ENCODE measurements around the gene RHPN2. TPM values are rescaled to one million over a fixed set of nuclear protein-coding genes. Genes with fewer than 3 reads are reported as not detected.

RHPN2 gene
- total and polyA plus RNA-seq, 2 of the 13 experiments (the other 11 are each of a cell fraction or from before 2014, with no cell fraction given), result 20.3 to 48.0 TPM

DNA sequence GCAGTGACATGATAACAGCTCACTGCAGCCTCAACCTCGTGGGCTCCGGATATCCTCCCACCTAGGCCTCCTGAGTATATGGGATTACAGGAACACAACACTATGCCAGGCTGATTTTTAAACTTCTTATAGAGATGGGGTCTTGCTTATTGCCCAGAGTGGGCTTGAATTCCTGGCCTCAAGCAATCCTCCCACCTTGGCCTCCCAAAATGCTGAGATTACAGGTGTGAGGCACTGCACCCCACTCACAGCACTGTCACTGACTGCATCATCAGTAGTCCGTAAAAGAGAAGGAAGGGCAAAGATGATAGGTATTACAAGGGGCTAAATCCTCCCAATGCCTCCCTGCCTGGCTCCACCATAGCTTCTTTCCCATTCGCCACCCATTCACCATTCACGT, 4.1 kb downstream of the RHPN2 start:
- DNase-seq (ENCODE audit: low spot score), result no peak
- peaks cover 0 to 2% of the 10 kb centered on the region in 2 experiments; a peak in 3 of 5 replicates for H3K36me3 ChIP-seq (replicated peaks in 1 of 2; ENCODE audit: control insufficient read depth in 1 of 2, insufficient read depth in 2 of 2, low read length in 2 of 2)
- FAIRE-seq, result no peak
- ATAC-seq, result no peak
- H4K20me1 ChIP-seq (ENCODE audit: insufficient read depth, low read length), result peaks cover 44% of the 10 kb centered on the region
- peaks cover 75% of the 10 kb centered on the region for H3K79me2 ChIP-seq (ENCODE audit: insufficient read depth, low read length)
- 91% methylated on average over 5 of the region's 5 CpGs for WGBS (ENCODE audit: low lambda C conversion rate)
- intact Hi-C loops (cut with micrococcal nuclease; ENCODE audit: unreplicated experiment), result loop anchor here (10.0 kb wide), 1 partner anchor 86 kb away; the partner anchor contains the start of genes CEP89 and FAAP24
- no peak overlapping the region for H3K27ac ChIP-seq (ENCODE audit: extremely low read length, insufficient read depth, low read length)
- peaks cover 53% of the 10 kb centered on the region for H3K4me1 ChIP-seq (ENCODE audit: insufficient read depth, low read length)
- ChIA-PET POLR2A (interaction anchor here (1.6 to 2.5 kb wide), 2 partner anchors 19 to 23 kb away, joined by 5 to 17 read pairs; no protein-coding TSS in a partner anchor), CTCF (ENCODE audit: low intra/inter-chr PET ratio, low total read pairs) (no interaction called here)
- no peak overlapping the region for H3K4me3 ChIP-seq (replicated peaks in 1 of 3; ENCODE audit: insufficient read depth in 1 of 3, low read depth in 2 of 3, low read length in 3 of 3)
- no peaks in the 10 kb centered on the region for H3K27me3 ChIP-seq (ENCODE audit: control insufficient read depth in 1 of 2, insufficient read depth in 2 of 2, low read length in 2 of 2)
- no peaks in the 10 kb centered on the region for H3K9me3 ChIP-seq (ENCODE audit: low read length)
- H3K4me2 ChIP-seq (ENCODE audit: low read depth, low read length), result peak overlapping the region; percentile 37
- no peak overlapping the region for H3K9ac ChIP-seq (ENCODE audit: insufficient read depth, low read depth, low read length)
- H2AFZ ChIP-seq (ENCODE audit: low read length), result no peak overlapping the region
- in situ Hi-C loops (cut with HindIII; ENCODE audit: extremely low pct_ligation_motif_present, low pct_unique_long_range_greater_than_20kb), result no loop called here
- TF ChIP-seq, protein P1, sequence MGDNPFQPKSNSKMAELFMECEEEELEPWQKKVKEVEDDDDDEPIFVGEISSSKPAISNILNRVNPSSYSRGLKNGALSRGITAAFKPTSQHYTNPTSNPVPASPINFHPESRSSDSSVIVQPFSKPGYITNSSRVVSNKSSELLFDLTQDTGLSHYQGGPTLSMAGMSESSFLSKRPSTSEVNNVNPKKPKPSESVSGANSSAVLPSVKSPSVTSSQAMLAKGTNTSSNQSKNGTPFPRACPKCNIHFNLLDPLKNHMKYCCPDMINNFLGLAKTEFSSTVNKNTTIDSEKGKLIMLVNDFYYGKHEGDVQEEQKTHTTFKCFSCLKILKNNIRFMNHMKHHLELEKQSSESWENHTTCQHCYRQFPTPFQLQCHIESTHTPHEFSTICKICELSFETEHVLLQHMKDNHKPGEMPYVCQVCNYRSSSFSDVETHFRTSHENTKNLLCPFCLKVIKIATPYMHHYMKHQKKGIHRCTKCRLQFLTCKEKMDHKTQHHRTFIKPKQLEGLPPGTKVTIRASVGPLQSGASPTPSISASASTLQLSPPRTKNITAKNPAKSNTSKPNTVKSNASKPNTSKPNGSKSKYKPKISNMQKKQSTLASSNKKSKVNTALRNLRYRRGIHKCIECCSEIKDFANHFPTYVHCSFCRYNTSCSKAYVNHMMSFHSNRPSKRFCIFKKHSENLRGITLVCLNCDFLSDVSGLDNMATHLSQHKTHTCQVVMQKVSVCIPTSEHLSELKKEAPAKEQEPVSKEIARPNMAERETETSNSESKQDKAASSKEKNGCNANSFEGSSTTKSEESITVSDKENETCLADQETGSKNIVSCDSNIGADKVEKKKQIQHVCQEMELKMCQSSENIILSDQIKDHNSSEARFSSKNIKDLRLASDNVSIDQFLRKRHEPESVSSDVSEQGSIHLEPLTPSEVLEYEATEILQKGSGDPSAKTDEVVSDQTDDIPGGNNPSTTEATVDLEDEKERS (CRISPR knock-in tag; IDR thresholded peaks at IDR 0.05), result no peak
- TF ChIP-seq PRDM10 (CRISPR knock-in tag; IDR thresholded peaks at IDR 0.05; ENCODE audit: low read depth) (no peak), ZNF550 (CRISPR knock-in tag; IDR thresholded peaks at IDR 0.05; ENCODE audit: borderline replicate concordance) (no peak), PCBP2 (optimal IDR thresholded peaks at IDR 0.05; ENCODE audit: low read depth, low read length, poor library complexity, severe bottlenecking) (no peak)
- TF ChIP-seq, protein P2, sequence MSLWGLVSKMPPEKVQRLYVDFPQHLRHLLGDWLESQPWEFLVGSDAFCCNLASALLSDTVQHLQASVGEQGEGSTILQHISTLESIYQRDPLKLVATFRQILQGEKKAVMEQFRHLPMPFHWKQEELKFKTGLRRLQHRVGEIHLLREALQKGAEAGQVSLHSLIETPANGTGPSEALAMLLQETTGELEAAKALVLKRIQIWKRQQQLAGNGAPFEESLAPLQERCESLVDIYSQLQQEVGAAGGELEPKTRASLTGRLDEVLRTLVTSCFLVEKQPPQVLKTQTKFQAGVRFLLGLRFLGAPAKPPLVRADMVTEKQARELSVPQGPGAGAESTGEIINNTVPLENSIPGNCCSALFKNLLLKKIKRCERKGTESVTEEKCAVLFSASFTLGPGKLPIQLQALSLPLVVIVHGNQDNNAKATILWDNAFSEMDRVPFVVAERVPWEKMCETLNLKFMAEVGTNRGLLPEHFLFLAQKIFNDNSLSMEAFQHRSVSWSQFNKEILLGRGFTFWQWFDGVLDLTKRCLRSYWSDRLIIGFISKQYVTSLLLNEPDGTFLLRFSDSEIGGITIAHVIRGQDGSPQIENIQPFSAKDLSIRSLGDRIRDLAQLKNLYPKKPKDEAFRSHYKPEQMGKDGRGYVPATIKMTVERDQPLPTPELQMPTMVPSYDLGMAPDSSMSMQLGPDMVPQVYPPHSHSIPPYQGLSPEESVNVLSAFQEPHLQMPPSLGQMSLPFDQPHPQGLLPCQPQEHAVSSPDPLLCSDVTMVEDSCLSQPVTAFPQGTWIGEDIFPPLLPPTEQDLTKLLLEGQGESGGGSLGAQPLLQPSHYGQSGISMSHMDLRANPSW (CRISPR knock-in tag; IDR thresholded peaks at IDR 0.05; ENCODE audit: borderline replicate concordance), result no peak
- TF ChIP-seq, protein P3, sequence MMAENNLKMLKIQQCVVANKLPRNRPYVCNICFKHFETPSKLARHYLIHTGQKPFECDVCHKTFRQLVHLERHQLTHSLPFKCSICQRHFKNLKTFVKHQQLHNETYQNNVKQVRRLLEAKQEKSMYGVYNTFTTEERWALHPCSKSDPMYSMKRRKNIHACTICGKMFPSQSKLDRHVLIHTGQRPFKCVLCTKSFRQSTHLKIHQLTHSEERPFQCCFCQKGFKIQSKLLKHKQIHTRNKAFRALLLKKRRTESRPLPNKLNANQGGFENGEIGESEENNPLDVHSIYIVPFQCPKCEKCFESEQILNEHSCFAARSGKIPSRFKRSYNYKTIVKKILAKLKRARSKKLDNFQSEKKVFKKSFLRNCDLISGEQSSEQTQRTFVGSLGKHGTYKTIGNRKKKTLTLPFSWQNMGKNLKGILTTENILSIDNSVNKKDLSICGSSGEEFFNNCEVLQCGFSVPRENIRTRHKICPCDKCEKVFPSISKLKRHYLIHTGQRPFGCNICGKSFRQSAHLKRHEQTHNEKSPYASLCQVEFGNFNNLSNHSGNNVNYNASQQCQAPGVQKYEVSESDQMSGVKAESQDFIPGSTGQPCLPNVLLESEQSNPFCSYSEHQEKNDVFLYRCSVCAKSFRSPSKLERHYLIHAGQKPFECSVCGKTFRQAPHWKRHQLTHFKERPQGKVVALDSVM (CRISPR knock-in tag; IDR thresholded peaks at IDR 0.05), result peak; percentile 37; the same call in 1 of the 2 replicates
- BruUV-seq (replicated peaks), result no TSS peak

Measured in HepG2 (cell line).